H1 (cell line): ENCODE data around the gene R3HDM4. TPM values are rescaled to one million over a fixed set of nuclear protein-coding genes. Genes with fewer than 3 reads are reported as not detected.

Source experiments
- CTCF ChIA-PET: fragments of 300-600 bp; sonication (Branson Sonifier 250); formaldehyde crosslinking; loops from one replicate; lab custom pipeline; 2021; ENCODE audit not compliant: partially characterized antibody; lab: Charles Lee
- POLR2A ChIA-PET: fragments of 300-600 bp; sonication (Branson Sonifier 250); formaldehyde crosslinking; loops from one replicate; lab custom pipeline; 2021; ENCODE audit warnings: inconsistent platforms; ENCODE audit not compliant: partially characterized antibody; lab: Charles Lee
- DNase-seq, 2 experiments: peaks; one replicate each; pipeline versions ENCODE4 v3.0.0 to v3.0.0-alpha.2; 2010 to 2022; ENCODE audit warnings: low spot score in 2 of 2, low read depth in 1 of 2, mixed read lengths in 1 of 2
- FAIRE-seq: peaks from 2 replicates; lab custom pipeline; 2011; peaks lifted over from hg19 to GRCh38; lab: Jason Lieb, UNC
- H2AFZ ChIP-seq: 2 replicates; pipeline ENCODE4 v1.8.1; 2012; ENCODE audit warnings: low read length, inconsistent platforms
- H2AK5ac ChIP-seq: 2 replicates; pipeline ENCODE4 v1.6.1; 2013; ENCODE audit warnings: low read depth, low read length
- H2BK120ac ChIP-seq: replicated peaks from 2 replicates; pipeline ENCODE3; 2013; ENCODE audit warnings: low read depth, low read length, inconsistent platforms
- H2BK12ac ChIP-seq: 2 replicates; pipeline ENCODE4 v1.6.1; 2013; ENCODE audit warnings: low read depth, low read length
- H2BK15ac ChIP-seq: 2 replicates; pipeline ENCODE4 v1.6.1; 2013; ENCODE audit warnings: low read length
- H2BK20ac ChIP-seq: 2 replicates; pipeline ENCODE4 v1.6.1; 2013; ENCODE audit warnings: low read length
- H2BK5ac ChIP-seq: 2 replicates; pipeline ENCODE4 v1.6.1; 2013; ENCODE audit warnings: low read depth, low read length
- H3K14ac ChIP-seq: 2 replicates; pipeline ENCODE4 v1.6.1; 2013; ENCODE audit warnings: inconsistent platforms; ENCODE audit not compliant: insufficient read length
- H3K18ac ChIP-seq: 2 replicates; pipeline ENCODE4 v1.6.1; 2013; ENCODE audit warnings: low read length; ENCODE audit errors: extremely low read depth
- H3K23ac ChIP-seq: 2 replicates; pipeline ENCODE4 v1.6.1; 2013; ENCODE audit warnings: inconsistent platforms; ENCODE audit not compliant: insufficient read length
- H3K23me2 ChIP-seq: 2 replicates; pipeline ENCODE4 v1.6.1; 2013; ENCODE audit warnings: low read depth, low read length
- H3K27ac ChIP-seq: 2 replicates; pipeline ENCODE4 v1.6.1; 2011; ENCODE audit warnings: low read depth, low read length, inconsistent platforms
- H3K27me3 ChIP-seq, 4 experiments: replicated peaks in 1 of 4; 1 replicate in 1 of 4; 2 replicates in 3 of 4; pipeline versions ENCODE4 v1.6.1 to v1.8.1; 2011 to 2013; ENCODE audit warnings: low read length in 3 of 4, mild to moderate bottlenecking in 3 of 4, inconsistent platforms in 2 of 4, mixed read lengths in 2 of 4, moderate library complexity in 1 of 4; ENCODE audit not compliant: control insufficient read depth in 3 of 4, insufficient read depth in 3 of 4; ENCODE audit errors: extremely low read depth in 1 of 4
- H3K36me3 ChIP-seq, 4 experiments: 2 replicates each; pipeline versions ENCODE4 v1.6.1 to v1.8.1; 2011 to 2013; ENCODE audit warnings: mild to moderate bottlenecking in 4 of 4, low read length in 3 of 4, moderate library complexity in 2 of 4, control low read depth in 1 of 4, inconsistent platforms in 1 of 4; ENCODE audit not compliant: insufficient read depth in 4 of 4, control insufficient read depth in 2 of 4
- H3K4ac ChIP-seq: replicated peaks from 2 replicates; pipeline ENCODE3; 2013; ENCODE audit warnings: low read length, low read depth, mixed read lengths, inconsistent platforms; ENCODE audit not compliant: insufficient read length
- H3K4me1 ChIP-seq, 4 experiments: replicated peaks in 1 of 4; 1 replicate in 1 of 4; 2 replicates in 3 of 4; pipeline versions ENCODE4 v1.6.1 to v1.8.1; 2011 to 2013; ENCODE audit warnings: low read length in 3 of 4, inconsistent platforms in 2 of 4, mixed read lengths in 1 of 4; ENCODE audit not compliant: insufficient read depth in 4 of 4, control insufficient read depth in 3 of 4
- H3K4me2 ChIP-seq, 2 experiments: 2 replicates each; pipeline versions ENCODE4 v1.6.1 to v1.8.1; 2011 to 2013; ENCODE audit warnings: low read depth in 2 of 2, low read length in 2 of 2, control low read depth in 1 of 2, inconsistent platforms in 1 of 2, mild to moderate bottlenecking in 1 of 2; ENCODE audit not compliant: insufficient read depth in 1 of 2
- H3K4me3 ChIP-seq, 4 experiments: fragments of 200-600, 300-600 bp in 1 of 4; sonication (generic), shearing (Covaris generic), sonication (Bioruptor Twin) in 1 of 4; 2 replicates each; pipeline versions ENCODE4 v1.5.1 to v1.8.1; 2011 to 2016; ENCODE audit warnings: low read length in 4 of 4, low read depth in 3 of 4, control low read depth in 2 of 4, inconsistent platforms in 2 of 4, mild to moderate bottlenecking in 2 of 4, mixed read lengths in 1 of 4, moderate library complexity in 1 of 4; ENCODE audit not compliant: insufficient read depth in 2 of 4; ENCODE audit errors: extremely low read depth in 1 of 4
- H3K56ac ChIP-seq: replicated peaks from 2 replicates; pipeline ENCODE3; 2013; ENCODE audit warnings: low read depth, mild to moderate bottlenecking, mixed read lengths, low read length, inconsistent platforms; ENCODE audit not compliant: insufficient read length
- H3K79me1 ChIP-seq: 2 replicates; pipeline ENCODE4 v1.6.1; 2013; ENCODE audit warnings: low read depth, low read length, control low read depth
- H3K79me2 ChIP-seq, 2 experiments: 2 replicates each; pipeline versions ENCODE4 v1.6.1 to v1.8.1; 2012 to 2013; ENCODE audit warnings: low read length in 2 of 2, mild to moderate bottlenecking in 2 of 2, inconsistent platforms in 1 of 2; ENCODE audit not compliant: insufficient read depth in 2 of 2, control insufficient read depth in 1 of 2
- H3K9ac ChIP-seq, 4 experiments: replicated peaks in 1 of 4; 1 replicate in 1 of 4; 2 replicates in 3 of 4; pipeline versions ENCODE4 v1.6.1 to v1.8.1; 2011 to 2013; ENCODE audit warnings: low read depth in 3 of 4, low read length in 3 of 4, control low read depth in 2 of 4, mild to moderate bottlenecking in 2 of 4, moderate library complexity in 2 of 4, inconsistent platforms in 1 of 4; ENCODE audit errors: extremely low read depth in 1 of 4
- H3K9me3 ChIP-seq, 2 experiments: 2 replicates each; pipeline versions ENCODE4 v1.6.1 to v1.8.1; 2012 to 2013; ENCODE audit warnings: mild to moderate bottlenecking in 2 of 2, moderate library complexity in 2 of 2, control low read depth in 1 of 2, inconsistent platforms in 1 of 2, low read depth in 1 of 2, low read length in 1 of 2, mixed read lengths in 1 of 2; ENCODE audit not compliant: insufficient read depth in 2 of 2
- H4K20me1 ChIP-seq, 2 experiments: replicated peaks in 1 of 2; 2 replicates each; pipeline versions ENCODE3 to v1.8.1; 2011 to 2013; ENCODE audit warnings: inconsistent platforms in 2 of 2, low read length in 2 of 2, mild to moderate bottlenecking in 1 of 2; ENCODE audit not compliant: insufficient read depth in 2 of 2, control insufficient read depth in 1 of 2
- H4K5ac ChIP-seq: 2 replicates; pipeline ENCODE4 v1.6.1; 2013; ENCODE audit warnings: low read length, low read depth, mixed read lengths, inconsistent platforms; ENCODE audit not compliant: insufficient read length
- H4K8ac ChIP-seq: 2 replicates; pipeline ENCODE4 v1.8.0; 2013; ENCODE audit warnings: mild to moderate bottlenecking, moderate library complexity, low read length, inconsistent platforms; ENCODE audit not compliant: insufficient read depth; ENCODE audit errors: extremely low read depth
- H4K91ac ChIP-seq: replicated peaks from 2 replicates; pipeline ENCODE3; 2013; ENCODE audit warnings: low read length, mixed read lengths, inconsistent platforms; ENCODE audit not compliant: insufficient read length
- EZH2 ChIP-seq: fragments of 200-600 bp; sonication (generic); IDR thresholded peaks from 2 replicates; pipeline ENCODE4 v1.7.1; 2012; ENCODE audit warnings: low read depth, mild to moderate bottlenecking, moderate library complexity, low read length, inconsistent platforms; ENCODE audit not compliant: severe bottlenecking
- KDM4A ChIP-seq: IDR thresholded peaks from one replicate; pipeline ENCODE4 v1.7.1; 2012; ENCODE audit warnings: low read depth, mild to moderate bottlenecking, moderate library complexity, low read length, inconsistent platforms; ENCODE audit not compliant: severe bottlenecking
- RFX5 ChIP-seq: IDR thresholded peaks from 2 replicates; pipeline ENCODE4 v1.6.1; 2011; ENCODE audit warnings: low read depth, low read length, improper control_type of control experiment, borderline replicate concordance
- SIN3A ChIP-seq, 2 experiments: IDR thresholded peaks in 1 of 2; conservative IDR thresholded peaks in 1 of 2; 2 replicates each; pipeline ENCODE4 v1.6.1; 2011 to 2012; ENCODE audit warnings: low read length in 2 of 2, improper control_type of control experiment in 1 of 2, low read depth in 1 of 2, mild to moderate bottlenecking in 1 of 2
- SUZ12 ChIP-seq: fragments of 200-600 bp; sonication (generic); IDR thresholded peaks from 2 replicates; pipeline ENCODE4 v1.6.1; 2012; ENCODE audit warnings: mild to moderate bottlenecking, inconsistent platforms, low read length, moderate library complexity, mixed read lengths
- WGBS, 2 experiments: shearing (Covaris generic) in 1 of 2; methylation state at CpG; one replicate each; pipeline versions ENCODE4 v1.1.6 to v1.1.7; 2013 to 2015; ENCODE audit warnings: low lambda C conversion rate in 2 of 2, mixed read lengths in 2 of 2, inconsistent platforms in 1 of 2, low coverage in 1 of 2, missing lambda C conversion rate in 1 of 2; ENCODE audit not compliant: insufficient replicate concordance in 2 of 2, insufficient coverage in 1 of 2, insufficient read length in 1 of 2; ENCODE audit errors: extremely low coverage in 1 of 2, missing lambda C conversion rate in 1 of 2; 5-methylcytosine and 5-hydroxymethylcytosine counted together
- polyA plus RNA-seq, 7 experiments: library from polyadenylated mRNA; depleted of rRNA in 3 of 7; stranded (reverse) in 5 of 7; unstranded in 2 of 7; fragments of >200 nt in 5 of 7; fragments of 200-250 nt in 2 of 7; gene quantifications; 1 replicate in 5 of 7; 2 replicates in 1 of 7; 4 replicates in 1 of 7; pipeline versions ENCODE4 v1.2.1 to v1.2.3, GENCODE V29; 2011 to 2013; ENCODE audit warnings: missing spikeins in 2 of 7, mixed read lengths in 2 of 7
- total RNA-seq: library from RNA; stranded (reverse); fragmentation: NEBNext Ultra II Directional; extraction: Animal tissue kit (Norgen Biotek cat#: 25700); gene quantifications from 2 replicates; pipeline ENCODE4 v1.2.1, GENCODE V29; 2021

Gene R3HDM4
- total and polyA plus RNA-seq, 2 of the 8 experiments (the other 6 are each of a cell fraction or from before 2014, with no cell fraction given): 76.8 to 102 TPM

DNA sequence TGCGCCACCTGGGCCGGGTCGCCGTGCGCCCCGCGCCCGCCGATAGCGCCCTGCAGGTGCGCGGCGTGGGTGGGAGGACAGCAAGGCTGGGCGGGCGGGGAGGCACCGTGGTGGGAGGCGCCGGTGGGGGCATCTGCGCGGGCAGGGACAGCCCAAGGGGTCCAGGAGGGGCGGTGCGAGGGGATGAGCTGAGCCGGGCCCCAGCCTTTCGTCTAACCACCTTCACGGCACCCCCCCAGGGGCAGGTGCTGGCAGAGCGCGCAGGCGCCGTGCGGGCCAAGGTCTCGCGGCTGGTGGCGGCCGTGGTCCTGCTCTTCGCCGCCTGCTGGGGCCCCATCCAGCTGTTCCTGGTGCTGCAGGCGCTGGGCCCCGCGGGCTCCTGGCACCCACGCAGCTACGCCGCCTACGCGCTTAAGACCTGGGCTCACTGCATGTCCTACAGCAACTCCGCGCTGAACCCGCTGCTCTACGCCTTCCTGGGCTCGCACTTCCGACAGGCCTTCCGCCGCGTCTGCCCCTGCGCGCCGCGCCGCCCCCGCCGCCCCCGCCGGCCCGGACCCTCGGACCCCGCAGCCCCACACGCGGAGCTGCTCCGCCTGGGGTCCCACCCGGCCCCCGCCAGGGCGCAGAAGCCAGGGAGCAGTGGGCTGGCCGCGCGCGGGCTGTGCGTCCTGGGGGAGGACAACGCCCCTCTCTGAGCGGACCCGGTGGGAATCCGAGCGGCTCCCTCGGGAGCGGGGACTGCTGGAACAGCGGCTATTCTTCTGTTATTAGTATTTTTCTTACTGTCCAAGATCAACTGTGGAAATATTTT is 7.2 kb upstream of the R3HDM4 start:
- Histone ChIP-seq H3K27me3 (peaks cover 32 to 44% (median 40%) of the 10 kb centered on the region in 4 experiments), H3K23me2 (peaks cover 27% of the 10 kb centered on the region), H2AK5ac (no peak overlapping the region), H4K91ac (no peak overlapping the region), H3K4me2 (peak overlapping the region; percentile 30 to 97), H2BK15ac (no peak overlapping the region), H3K18ac (no peak overlapping the region), H2BK5ac (no peak overlapping the region), H3K56ac (no peak overlapping the region), H3K9ac (no peak overlapping the region), H3K4me1 (peaks cover 0 to 21% (median 8%) of the 10 kb centered on the region in 4 experiments; a peak in 5 of 7 replicates), H2BK20ac (no peak overlapping the region), H3K23ac (no peak overlapping the region), H3K36me3 (peaks cover 0 to 5% (median 0%) of the 10 kb centered on the region in 4 experiments; a peak in 1 of 8 replicates), H2BK120ac (no peak overlapping the region), H3K27ac (no peak overlapping the region), H3K79me1 (no peaks in the 10 kb centered on the region; the same call in 1 of the 2 replicates), H4K5ac (no peak overlapping the region), H3K79me2 (no peaks in the 10 kb centered on the region), H2AFZ (no peak overlapping the region), H3K14ac (no peak overlapping the region), H4K8ac (no peak overlapping the region), H2BK12ac (peak overlapping the region; percentile 60; the same call in 1 of the 2 replicates), H3K4me3 (peak overlapping the region; percentile 1 to 76 (median 28)), H4K20me1 (peaks cover 0 to 6% of the 10 kb centered on the region in 2 experiments), H3K9me3 (no peaks in the 10 kb centered on the region), H3K4ac (no peak overlapping the region)
- ChIA-PET POLR2A (interaction anchor here (1.1 to 2.3 kb wide), 6 partner anchors 53 to 107 kb away, joined by 3 to 9 read pairs (median 5); partner anchors contain the start of genes CNN2 and WDR18), CTCF (interaction anchor here (0.9 to 4.6 kb wide), 8 partner anchors 10 to 150 kb away, joined by 3 to 22 read pairs (median 4); no protein-coding TSS in a partner anchor)
- TF ChIP-seq RFX5: no peak
- TF ChIP-seq SUZ12: peak; percentile 53; the same call in 1 of the 2 replicates
- TF ChIP-seq SIN3A (conservative IDR thresholded peaks at IDR 0.05 in 1 of 2, IDR thresholded peaks at IDR 0.05 in 1 of 2; ENCODE audit: low read depth in 1 of 2, low read length in 2 of 2): peak in 1 of 2 experiments; percentile 22; a peak in 1 of 4 replicates
- TF ChIP-seq KDM4A: peak; percentile 17
- peak; percentile 65 for TF ChIP-seq EZH2
- FAIRE-seq: no peak
- 8% methylated on average over 62 of the region's 84 CpGs; no CpG with 5 or more reads in 1 of the 2 experiments for WGBS, 2 experiments
- DNase-seq: peak in 1 of 2 experiments; percentile 76
